Activated CD4-positive, CD25-positive, alpha-beta regulatory T cell treated with anti-CD3 and anti-CD28 coated beads, Interleukin-2, amount 50 U/mL, for 24 hours (primary cell): ENCODE measurements around the gene RWDD1.

ENCODE experiments used
- ATAC-seq, 2 donors: fragments of 150-1000 bp; cut with Tn5 transposase; one replicate each; pipeline ENCODE4 v1.10.0; 2021; ENCODE audit warnings: mild to moderate bottlenecking in 1 of 2, moderate library complexity in 1 of 2

The RWDD1 gene

GRCh38 chr6:116615937-116616736, 44.8 kb downstream of the RWDD1 start, which contains the start of gene RSPH4A:
Gene RSPH4A (plus strand): TSS chr6:116616479. CDS start chr6:116616624, 145 bp downstream.
- peak; percentile 89 to 96 for ATAC-seq

GRCh38 chr6:116616737-116617053, 45.4 kb downstream of the RWDD1 start:
- ATAC-seq, result no peak

- no peak for ATAC-seq
Measured at GRCh38 chr6:116624036-116624805, 52.9 kb downstream of the RWDD1 start.

GRCh38 chr6:116625872-116626271, 54.6 kb downstream of the RWDD1 start:
- no peak for ATAC-seq

GRCh38 chr6:116629563-116629981, 58.3 kb downstream of the RWDD1 start:
- ATAC-seq, result no peak

GRCh38 chr6:116631379-116631990, 60.2 kb downstream of the RWDD1 start:
- no peak for ATAC-seq

- no peak for ATAC-seq
Measured at GRCh38 chr6:116633685-116634084, 62.4 kb downstream of the RWDD1 start.
